Measurements from ENCODE around the gene GLB1L3.
"Not testable (repeated sequence)": the region's sequence is repeated elsewhere in the genome, so short reads cannot be mapped to it uniquely, and the experiment has no call there.

The GLB1L3 gene

DNA sequence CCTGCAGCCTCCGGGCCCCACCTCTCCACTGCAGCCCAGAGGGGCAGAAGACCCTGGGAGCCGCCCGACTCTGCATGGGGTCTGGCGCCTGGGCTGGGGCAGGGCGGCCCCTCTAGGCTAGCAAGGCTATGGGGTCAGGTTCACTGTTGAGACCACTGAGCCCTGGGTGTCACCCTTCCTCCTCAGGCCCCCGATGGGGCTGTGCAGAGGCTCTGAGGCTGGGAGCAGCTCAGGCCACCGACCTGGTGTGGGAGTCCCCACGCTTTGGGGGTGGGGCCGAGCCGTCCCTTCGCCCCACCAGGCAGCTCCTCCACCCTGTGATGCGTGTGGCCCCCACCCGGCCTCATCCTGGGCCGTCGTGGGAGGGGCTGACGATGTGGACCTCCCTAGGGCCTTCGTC, 5.5 kb downstream of the GLB1L3 start:
- not testable (repeated sequence) for H3K9ac ChIP-seq (ENCODE audit: low read depth, low read length); H3K9me3 ChIP-seq (replicated peaks; ENCODE audit: low read length); H3K4me3 ChIP-seq (ENCODE audit: low read length); H3K4me2 ChIP-seq (ENCODE audit: low read length); H3K36me3 ChIP-seq (ENCODE audit: insufficient read depth, low read length); H3K4me1 ChIP-seq (ENCODE audit: control insufficient read depth, insufficient read depth, low read length)
- H3K27me3 ChIP-seq (ENCODE audit: control insufficient read depth, insufficient read depth, low read length), result peaks cover 28% of the 10 kb centered on the region

DNA sequence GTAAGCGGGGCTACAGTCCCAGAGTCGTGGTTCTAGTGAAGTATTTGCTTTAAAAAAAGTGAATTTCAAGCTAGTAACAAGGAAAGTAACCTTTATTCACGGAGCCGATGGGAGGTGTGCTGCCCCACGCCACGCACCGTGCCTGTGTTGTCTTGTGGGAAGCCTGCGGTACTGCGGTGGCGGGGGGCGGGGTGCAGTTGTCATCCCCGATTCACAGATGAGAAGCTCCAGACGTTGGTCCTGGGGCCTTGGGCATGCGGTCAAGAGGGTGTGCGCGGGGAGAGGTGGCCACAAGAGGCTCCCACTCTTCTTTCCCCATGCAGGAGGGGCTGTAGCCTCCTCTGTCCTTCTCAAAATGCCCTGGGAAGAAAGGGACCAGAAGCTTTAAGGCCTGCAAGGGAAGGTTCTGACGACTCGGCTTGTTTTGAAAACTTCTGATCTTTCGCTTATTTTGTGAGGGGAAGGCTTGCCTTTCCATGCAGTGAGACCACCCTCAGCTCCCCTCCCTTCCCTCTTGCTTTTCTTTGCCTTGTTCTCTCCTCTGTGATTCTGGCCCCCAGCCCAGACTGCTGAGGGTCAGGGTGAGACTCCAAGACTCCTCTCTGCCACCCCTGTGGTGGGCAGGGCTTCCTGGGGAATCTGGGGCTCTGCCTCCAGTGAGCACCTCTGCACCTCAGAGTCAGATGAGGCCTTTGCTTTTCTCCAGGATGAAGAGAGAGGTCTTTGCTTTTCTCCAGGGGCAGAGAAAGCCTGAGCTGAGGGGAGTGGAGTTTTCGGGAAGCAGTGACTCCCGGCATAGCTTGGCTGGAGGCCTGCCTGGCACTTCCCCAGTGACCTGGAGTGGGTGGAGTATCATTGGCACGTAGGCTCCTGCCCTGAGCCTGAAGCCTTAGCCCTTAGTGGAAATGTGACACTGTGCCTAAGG, 6.2 kb downstream of the GLB1L3 start:
- Histone ChIP-seq H3K4me2 (ENCODE audit: low read length) (no peak overlapping the region), H3K9ac (ENCODE audit: low read depth, low read length) (no peak overlapping the region), H3K27me3 (ENCODE audit: control insufficient read depth, insufficient read depth, low read length) (peaks cover 21% of the 10 kb centered on the region), H3K9me3 (replicated peaks; ENCODE audit: low read length) (no peaks in the 10 kb centered on the region), H3K36me3 (ENCODE audit: insufficient read depth, low read length) (no peaks in the 10 kb centered on the region), H3K4me3 (ENCODE audit: low read length) (no peak overlapping the region), H3K4me1 (ENCODE audit: control insufficient read depth, insufficient read depth, low read length) (no peaks in the 10 kb centered on the region)

DNA sequence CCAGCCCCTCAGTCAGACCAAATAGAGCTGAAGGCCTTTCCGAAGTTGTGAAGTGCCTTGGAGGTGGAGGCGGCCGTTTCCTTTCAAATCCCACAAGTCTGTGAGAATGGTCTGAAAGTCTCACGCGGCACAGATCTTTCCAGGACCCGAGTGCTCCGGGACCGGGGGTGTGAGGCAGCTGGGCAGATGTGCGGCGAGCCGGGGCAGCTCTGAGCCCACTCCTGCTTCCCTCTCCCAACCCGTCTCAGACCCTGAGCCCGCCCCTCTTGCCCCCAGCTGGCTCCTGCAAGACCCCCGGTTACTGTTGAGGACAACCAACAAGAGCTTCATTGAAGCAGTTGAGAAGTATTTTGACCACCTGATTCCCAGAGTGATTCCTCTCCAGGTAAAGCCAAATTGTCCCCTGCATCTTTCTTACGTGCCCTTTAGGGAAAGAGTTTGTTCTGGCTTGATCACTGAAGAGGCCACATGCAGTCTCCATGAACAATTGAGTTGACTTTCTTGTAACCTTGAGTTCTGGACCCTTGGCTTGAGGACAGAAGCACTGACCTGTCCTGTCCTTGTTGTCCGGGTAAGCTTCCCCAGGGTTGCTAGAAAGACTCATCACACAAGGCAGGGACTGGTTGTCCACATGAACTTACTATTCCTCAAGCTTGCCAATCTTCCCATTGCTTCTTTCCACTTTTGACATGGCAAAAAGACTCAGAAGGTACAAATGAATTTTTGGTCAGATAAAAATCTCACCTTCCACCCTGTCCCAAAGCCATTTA, 7.5 kb downstream of the GLB1L3 start:
- Histone ChIP-seq H3K9ac (ENCODE audit: low read depth, low read length) (no peak overlapping the region), H3K4me2 (ENCODE audit: low read length) (no peak overlapping the region), H3K4me1 (ENCODE audit: control insufficient read depth, insufficient read depth, low read length) (no peaks in the 10 kb centered on the region), H3K9me3 (replicated peaks; ENCODE audit: low read length) (no peaks in the 10 kb centered on the region), H3K36me3 (ENCODE audit: insufficient read depth, low read length) (no peaks in the 10 kb centered on the region), H3K27me3 (ENCODE audit: control insufficient read depth, insufficient read depth, low read length) (peaks cover 8% of the 10 kb centered on the region), H3K4me3 (ENCODE audit: low read length) (no peak overlapping the region)

DNA sequence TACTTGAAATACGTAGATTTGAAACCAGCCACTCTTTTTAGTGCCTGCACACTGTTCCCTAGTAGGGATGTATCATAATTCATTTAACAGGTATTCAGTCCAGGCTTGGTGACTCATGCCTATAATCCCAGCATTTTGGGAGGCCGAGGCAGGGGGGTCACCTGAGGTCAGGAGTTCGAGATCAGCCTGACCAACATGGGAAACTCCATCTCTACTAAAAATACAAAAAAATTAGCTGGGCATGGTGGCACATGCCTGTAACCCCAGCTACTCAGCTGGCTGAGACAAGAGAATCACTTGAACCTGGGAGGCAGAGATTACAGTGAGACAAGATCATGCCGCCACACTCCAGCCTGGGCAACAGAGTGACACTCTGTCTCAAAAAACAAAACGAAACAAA, 8.2 kb downstream of the GLB1L3 start:
- not testable (repeated sequence) for H3K4me3 ChIP-seq (ENCODE audit: low read length); H3K4me2 ChIP-seq (ENCODE audit: low read length); H3K9ac ChIP-seq (ENCODE audit: low read depth, low read length); H3K9me3 ChIP-seq (replicated peaks; ENCODE audit: low read length); H3K27me3 ChIP-seq (ENCODE audit: control insufficient read depth, insufficient read depth, low read length); H3K4me1 ChIP-seq (ENCODE audit: control insufficient read depth, insufficient read depth, low read length); H3K36me3 ChIP-seq (ENCODE audit: insufficient read depth, low read length)

DNA sequence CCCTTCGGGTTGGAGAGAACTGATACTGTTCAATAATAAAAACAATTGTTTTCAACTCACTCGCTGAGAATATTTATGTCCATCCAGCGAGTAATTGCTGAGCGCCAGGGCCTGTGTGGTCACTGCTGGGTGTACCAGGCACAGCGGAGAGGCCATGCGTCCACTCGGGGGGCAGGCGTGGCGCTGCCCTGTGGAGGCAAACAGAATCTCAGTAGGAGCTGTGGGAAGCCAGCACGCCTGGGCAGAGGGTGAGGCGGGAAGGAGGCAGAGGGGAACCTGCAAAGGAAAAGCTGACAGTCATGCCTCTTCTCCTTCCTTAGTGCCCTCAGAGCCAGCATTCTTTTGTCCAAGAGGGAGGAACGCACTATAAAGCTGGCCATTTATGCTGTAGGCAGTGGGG, 11.4 kb downstream of the GLB1L3 start:
- no peaks in the 10 kb centered on the region for H3K4me1 ChIP-seq (ENCODE audit: control insufficient read depth, insufficient read depth, low read length)

DNA sequence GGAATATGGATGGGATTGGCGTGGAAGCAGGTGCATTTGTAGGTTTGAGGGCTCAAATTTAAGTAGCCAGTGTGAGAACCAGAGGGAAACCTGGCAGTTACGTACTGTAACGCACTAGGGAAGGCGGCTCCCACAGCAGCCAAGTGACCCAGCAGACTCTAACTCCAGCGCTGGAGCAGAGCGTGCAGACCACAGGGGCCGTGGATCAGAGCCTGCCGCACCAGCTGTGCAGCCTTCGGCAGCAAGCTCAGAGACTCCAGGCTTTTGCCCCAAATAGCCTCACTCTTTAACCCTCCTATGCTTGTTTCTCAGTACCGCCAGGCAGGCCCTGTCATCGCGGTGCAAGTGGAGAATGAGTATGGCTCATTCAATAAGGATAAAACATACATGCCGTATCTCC, 12.3 kb downstream of the GLB1L3 start:
- Histone ChIP-seq H3K36me3 (ENCODE audit: insufficient read depth, low read length) (no peaks in the 10 kb centered on the region), H3K4me3 (ENCODE audit: low read length) (no peak overlapping the region), H3K9ac (ENCODE audit: low read depth, low read length) (no peak overlapping the region), H3K27me3 (ENCODE audit: control insufficient read depth, insufficient read depth, low read length) (no peaks in the 10 kb centered on the region), H3K4me2 (ENCODE audit: low read length) (no peak overlapping the region), H3K4me1 (ENCODE audit: control insufficient read depth, insufficient read depth, low read length) (no peaks in the 10 kb centered on the region), H3K9me3 (replicated peaks; ENCODE audit: low read length) (no peaks in the 10 kb centered on the region)

More for the DNA sequence above, 11.4 kb downstream of the GLB1L3 start:
- Histone ChIP-seq H3K9ac (ENCODE audit: low read depth, low read length) (no peak overlapping the region), H3K27me3 (ENCODE audit: control insufficient read depth, insufficient read depth, low read length) (no peaks in the 10 kb centered on the region), H3K9me3 (replicated peaks; ENCODE audit: low read length) (no peaks in the 10 kb centered on the region), H3K4me3 (ENCODE audit: low read length) (no peak overlapping the region), H3K36me3 (ENCODE audit: insufficient read depth, low read length) (no peaks in the 10 kb centered on the region), H3K4me2 (ENCODE audit: low read length) (no peak overlapping the region)

DNA sequence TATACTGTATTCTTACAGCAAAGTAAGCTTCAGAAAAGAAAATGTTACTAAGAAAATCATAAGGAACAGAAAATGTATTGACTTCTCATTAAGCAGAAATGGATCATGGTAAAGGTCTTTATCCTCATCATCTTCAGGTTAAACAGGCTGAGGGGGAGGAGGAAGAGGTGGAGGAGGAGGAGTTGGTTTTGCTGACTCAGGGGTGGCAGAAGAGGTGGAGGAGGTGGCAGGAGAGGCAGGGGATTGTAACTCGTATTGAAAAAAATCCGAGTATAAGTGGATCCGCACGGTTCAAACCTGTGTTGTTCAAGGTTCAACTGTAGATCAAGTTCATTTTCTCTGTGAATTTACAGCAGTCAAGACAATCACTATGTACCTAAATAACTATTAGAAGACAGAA, 13.0 kb downstream of the GLB1L3 start:
- H3K4me3 ChIP-seq (ENCODE audit: low read length), result no peak overlapping the region
- no peak overlapping the region for H3K9ac ChIP-seq (ENCODE audit: low read depth, low read length)
- H3K27me3 ChIP-seq (ENCODE audit: control insufficient read depth, insufficient read depth, low read length), result no peaks in the 10 kb centered on the region
- no peaks in the 10 kb centered on the region for H3K9me3 ChIP-seq (replicated peaks; ENCODE audit: low read length)
- no peaks in the 10 kb centered on the region for H3K4me1 ChIP-seq (ENCODE audit: control insufficient read depth, insufficient read depth, low read length)
- no peak overlapping the region for H3K4me2 ChIP-seq (ENCODE audit: low read length)
- no peaks in the 10 kb centered on the region for H3K36me3 ChIP-seq (ENCODE audit: insufficient read depth, low read length)

DNA sequence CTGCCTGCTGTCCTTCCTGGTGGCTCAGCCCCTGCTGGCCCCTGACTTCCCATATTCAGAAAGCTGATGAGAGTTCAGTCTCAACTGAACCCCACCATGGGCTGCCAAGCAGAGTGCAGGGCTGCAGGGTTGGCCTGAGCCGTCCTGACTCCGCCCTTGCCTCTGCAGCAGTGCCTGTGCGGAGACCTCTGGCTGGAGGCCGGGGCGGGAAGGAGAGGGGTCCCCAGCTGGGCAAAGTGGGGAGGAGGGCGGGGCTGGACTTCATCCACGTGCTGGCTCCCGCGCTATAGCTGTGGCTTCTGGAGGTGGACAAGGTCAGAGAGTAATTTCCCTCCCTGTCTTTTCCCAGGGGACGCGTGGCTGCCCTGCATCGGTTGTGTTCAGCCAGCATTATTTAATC, 13.6 kb downstream of the GLB1L3 start:
- H3K27me3 ChIP-seq (ENCODE audit: control insufficient read depth, insufficient read depth, low read length), result no peaks in the 10 kb centered on the region
- no peak overlapping the region for H3K9ac ChIP-seq (ENCODE audit: low read depth, low read length)
- no peaks in the 10 kb centered on the region for H3K4me1 ChIP-seq (ENCODE audit: control insufficient read depth, insufficient read depth, low read length)
- H3K4me2 ChIP-seq (ENCODE audit: low read length), result no peak overlapping the region
- H3K9me3 ChIP-seq (replicated peaks; ENCODE audit: low read length), result no peaks in the 10 kb centered on the region
- no peaks in the 10 kb centered on the region for H3K36me3 ChIP-seq (ENCODE audit: insufficient read depth, low read length)
- no peak overlapping the region for H3K4me3 ChIP-seq (ENCODE audit: low read length)

DNA sequence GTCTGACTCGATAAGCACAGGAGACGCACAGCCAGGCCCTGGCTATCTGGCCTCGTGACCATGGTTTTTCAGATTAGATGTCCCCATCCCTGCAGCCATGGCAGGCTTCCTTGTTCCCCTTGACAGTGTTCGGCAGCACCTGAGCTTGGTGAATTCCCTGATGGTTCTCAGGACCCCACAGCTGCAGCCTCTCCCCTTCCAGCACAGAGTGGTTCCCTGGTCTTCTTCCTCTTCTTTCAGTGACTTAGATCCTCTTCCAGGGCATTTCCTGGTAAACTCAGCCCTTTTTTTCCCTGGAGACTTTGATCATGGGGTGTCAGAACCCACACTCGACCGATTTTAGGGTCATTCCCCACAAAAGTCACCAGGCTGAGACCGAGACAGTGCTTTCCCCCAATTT, 14.5 kb downstream of the GLB1L3 start:
- Histone ChIP-seq H3K9ac (ENCODE audit: low read depth, low read length) (no peak overlapping the region), H3K36me3 (ENCODE audit: insufficient read depth, low read length) (no peaks in the 10 kb centered on the region), H3K4me2 (ENCODE audit: low read length) (no peak overlapping the region), H3K4me1 (ENCODE audit: control insufficient read depth, insufficient read depth, low read length) (no peaks in the 10 kb centered on the region), H3K9me3 (replicated peaks; ENCODE audit: low read length) (no peaks in the 10 kb centered on the region), H3K4me3 (ENCODE audit: low read length) (no peak overlapping the region), H3K27me3 (ENCODE audit: control insufficient read depth, insufficient read depth, low read length) (no peaks in the 10 kb centered on the region)

DNA sequence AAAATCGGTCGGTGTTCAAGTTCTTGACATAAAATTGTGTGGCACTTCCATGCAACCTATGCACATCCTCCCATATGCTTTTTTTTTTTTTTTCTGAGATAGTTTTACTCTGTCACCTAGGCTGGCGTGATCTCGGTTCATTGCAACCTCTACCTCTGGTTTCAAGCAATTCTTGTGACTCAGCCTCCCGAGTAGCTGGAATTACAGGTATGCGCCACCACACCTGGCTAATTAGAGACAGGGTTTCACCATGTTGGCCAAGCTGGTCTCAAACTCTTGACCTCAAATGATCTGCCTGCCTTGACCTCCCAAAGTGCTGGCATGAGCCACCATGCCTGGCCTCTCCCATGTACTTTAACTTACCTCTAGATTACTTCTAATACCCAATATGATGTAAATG, 15.0 kb downstream of the GLB1L3 start:
- H3K27me3 ChIP-seq (ENCODE audit: control insufficient read depth, insufficient read depth, low read length), result no peaks in the 10 kb centered on the region
- H3K9me3 ChIP-seq (replicated peaks; ENCODE audit: low read length), result no peaks in the 10 kb centered on the region
- H3K36me3 ChIP-seq (ENCODE audit: insufficient read depth, low read length), result no peaks in the 10 kb centered on the region
- no peak overlapping the region for H3K4me2 ChIP-seq (ENCODE audit: low read length)
- H3K4me3 ChIP-seq (ENCODE audit: low read length), result no peak overlapping the region
- H3K4me1 ChIP-seq (ENCODE audit: control insufficient read depth, insufficient read depth, low read length), result no peaks in the 10 kb centered on the region
- H3K9ac ChIP-seq (ENCODE audit: low read depth, low read length), result no peak overlapping the region

DNA sequence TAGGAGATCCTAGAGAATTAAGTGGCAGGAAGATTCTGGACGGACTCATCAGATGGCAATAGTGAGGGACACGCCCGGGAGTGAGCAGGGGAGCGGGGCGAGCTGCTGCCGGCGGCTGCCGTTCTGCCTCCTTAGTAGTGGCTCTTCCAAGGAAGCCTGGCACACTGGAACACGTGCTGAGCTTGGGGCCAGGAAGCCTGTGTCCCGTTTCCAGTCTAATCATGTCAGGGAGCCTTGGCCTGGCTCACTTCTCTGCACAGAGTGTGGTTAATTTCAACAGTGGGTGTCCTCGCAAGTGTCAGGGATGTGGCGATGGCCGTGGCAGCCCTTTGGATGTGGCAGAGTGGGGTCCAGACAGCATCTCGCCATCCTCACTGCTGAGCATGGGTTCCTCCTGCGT, 16.5 kb downstream of the GLB1L3 start:
- Histone ChIP-seq H3K36me3 (ENCODE audit: insufficient read depth, low read length) (no peaks in the 10 kb centered on the region), H3K4me2 (ENCODE audit: low read length) (no peak overlapping the region), H3K4me1 (ENCODE audit: control insufficient read depth, insufficient read depth, low read length) (no peaks in the 10 kb centered on the region), H3K27me3 (ENCODE audit: control insufficient read depth, insufficient read depth, low read length) (no peaks in the 10 kb centered on the region), H3K9ac (ENCODE audit: low read depth, low read length) (no peak overlapping the region), H3K4me3 (ENCODE audit: low read length) (no peak overlapping the region), H3K9me3 (replicated peaks; ENCODE audit: low read length) (no peaks in the 10 kb centered on the region)
